NCI-H1694 treated with DMSO at 0.1 percent for 48 hours (cell line): ENCODE data around the gene MAPKAP1.
"Not testable (repeated sequence)": the region's sequence is repeated elsewhere in the genome, so short reads cannot be mapped to it uniquely, and the experiment has no call there.

ENCODE experiments used
- DNase-seq: peaks from one replicate; lab custom pipeline; 2025; lab: John Stamatoyannopoulos, UW

The MAPKAP1 gene

DNA sequence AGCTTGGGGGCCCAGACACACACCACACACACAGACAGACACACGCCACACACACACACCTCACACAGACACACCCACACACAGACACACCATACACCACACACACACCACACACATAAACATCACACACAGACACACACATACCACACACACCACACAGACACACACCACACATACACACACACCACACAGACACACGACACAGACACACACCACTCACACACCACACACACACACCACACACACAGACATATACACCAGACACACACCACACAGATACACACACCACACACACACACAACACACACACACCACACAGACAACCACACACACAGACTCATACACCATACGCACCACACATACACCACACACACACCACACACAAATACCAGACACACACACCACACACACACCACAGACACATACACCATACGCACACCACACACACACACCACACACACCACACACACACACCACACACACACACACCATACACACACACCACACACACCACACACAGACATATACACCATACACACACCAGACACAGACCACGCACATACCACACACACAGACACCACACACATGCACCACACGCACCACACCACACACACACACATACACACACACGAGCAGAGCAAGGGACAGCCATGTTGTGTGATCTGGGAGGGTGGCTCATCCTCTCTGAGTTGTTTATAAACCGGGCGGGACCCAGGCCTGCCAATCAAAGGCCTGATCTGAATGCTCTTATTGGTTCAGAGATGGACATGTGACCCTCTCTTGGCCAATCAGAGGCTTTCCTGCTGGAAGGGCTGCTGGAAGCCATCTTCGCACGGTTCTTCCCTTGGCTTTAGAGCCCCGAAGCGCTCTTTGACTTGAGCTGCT lies 297.1 kb downstream of the MAPKAP1 start:
- DNase-seq = no peak

DNA sequence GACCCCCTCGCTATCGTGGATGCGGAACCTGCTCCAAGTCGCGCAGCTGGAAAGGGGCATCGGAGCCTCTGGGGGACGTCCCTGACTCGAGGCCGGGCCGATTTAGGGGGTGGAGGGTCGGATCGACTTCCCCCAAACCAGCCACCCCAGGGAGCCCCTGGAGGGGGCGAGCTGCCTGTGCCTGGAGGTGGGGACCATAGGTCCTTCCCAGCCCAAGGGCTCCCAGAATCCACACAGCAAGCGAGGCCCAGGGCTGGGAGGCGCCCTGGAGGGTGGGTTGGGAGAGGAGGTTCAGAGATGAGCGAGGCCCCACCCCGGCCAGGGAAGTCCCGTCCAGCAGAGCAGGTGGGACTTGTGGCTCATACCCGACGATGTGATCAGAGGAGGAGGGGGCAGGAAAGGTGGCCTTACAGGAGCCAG lies 297.8 kb downstream of the MAPKAP1 start:
- no peak for DNase-seq

DNA sequence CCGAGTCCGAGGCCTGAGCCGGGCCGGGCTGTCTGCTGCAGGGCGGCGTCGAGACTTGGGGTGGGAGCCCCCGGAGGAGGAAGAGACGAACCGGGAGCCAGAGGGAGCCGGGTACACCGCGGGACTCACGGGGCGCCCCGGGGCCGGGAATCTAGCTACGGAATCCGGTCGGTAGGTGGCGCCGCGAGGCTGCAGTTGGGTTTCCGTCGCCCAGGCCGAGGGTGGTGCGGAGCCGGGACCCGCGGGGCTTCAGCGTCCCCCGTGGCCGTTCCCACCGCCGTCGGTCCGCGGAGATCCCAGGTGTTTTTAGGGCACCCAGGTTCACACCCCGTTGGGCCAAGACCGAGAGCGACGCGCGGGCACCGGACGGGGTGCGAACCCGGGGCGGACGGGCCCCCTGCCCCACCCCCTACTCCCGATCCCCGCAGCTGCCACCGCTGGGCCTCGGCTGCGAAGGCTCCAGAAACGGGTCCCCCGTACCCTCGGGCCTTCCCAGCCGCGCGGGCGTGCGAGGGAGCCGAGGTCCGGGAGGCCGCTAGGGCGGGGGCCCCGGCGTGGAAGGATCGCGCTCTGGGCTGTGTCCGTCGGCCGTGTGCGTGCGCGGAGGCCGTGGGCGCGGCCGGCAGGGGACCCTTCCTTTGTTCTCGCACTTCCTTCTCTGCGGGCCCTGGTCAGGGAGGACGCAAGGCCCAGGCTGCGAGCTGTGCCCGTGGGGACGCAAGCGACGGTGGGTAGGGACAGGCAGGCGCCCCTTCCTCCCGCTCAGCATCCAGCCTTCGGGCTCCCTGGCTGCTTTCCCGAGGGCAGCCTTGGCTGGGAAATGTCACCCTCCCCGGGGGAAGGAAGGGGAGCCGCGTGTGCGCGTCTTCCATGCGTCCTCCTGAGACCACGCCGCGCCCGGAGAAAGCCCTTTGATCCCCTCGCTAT lies 298.8 kb downstream of the MAPKAP1 start:
- peak; percentile 53 for DNase-seq

DNA sequence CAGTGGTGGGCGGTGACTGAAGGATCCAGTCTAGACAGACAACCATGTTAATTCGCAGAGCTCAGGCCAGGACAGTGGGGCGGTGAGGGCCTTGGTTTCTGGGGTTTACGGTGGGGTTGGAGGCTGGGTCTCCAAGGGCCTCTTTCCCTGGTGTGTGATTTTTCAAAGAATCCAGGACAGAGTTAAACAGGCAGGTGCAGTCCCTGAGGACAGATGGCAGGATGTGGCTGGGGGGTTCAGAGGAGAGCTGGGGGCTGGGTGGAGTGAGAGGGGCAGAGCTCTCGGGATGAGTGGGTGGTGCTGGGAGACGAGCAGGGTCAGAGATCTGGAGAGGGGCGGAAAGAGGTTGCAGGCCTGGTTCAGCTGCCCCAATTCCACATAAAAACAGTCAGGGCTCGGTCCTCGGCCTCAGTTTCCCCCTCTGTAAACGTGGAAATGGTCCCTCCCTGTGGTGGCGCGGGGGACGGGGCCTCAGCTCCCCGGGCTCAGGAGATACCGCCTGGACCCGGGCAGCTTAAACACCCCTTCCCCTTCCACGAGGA lies 299.5 kb downstream of the MAPKAP1 start:
- no peak for DNase-seq

- DNase-seq = no peak
Measured at GRCh38 chr9:125406810-125407087, 300.3 kb downstream of the MAPKAP1 start.

GRCh38 chr9:125405938-125406809 lies 300.8 kb downstream of the MAPKAP1 start:
- no peak for DNase-seq

DNA sequence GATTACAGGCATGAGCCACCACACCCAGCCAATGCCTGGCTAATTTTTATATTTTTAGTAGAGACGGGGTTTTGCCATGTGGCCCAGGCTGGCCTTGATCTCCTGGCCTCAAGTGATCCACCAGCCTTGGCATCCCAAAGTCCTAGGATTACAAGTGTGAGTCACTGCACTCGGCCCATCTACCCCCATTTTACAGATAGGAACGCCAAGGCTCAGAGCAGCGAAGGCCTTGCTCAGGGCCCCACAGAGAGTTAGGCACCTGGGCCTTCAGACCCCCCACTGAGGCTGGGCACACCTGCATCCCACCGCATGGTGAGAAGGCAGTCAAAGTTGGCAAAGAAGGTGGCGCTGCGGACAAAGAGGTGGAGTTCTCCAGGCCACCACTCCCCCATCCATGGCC lies 302.3 kb downstream of the MAPKAP1 start:
- no peak for DNase-seq

GRCh38 chr9:125400725-125401716 lies 306.0 kb downstream of the MAPKAP1 start:
- DNase-seq = no peak

DNA sequence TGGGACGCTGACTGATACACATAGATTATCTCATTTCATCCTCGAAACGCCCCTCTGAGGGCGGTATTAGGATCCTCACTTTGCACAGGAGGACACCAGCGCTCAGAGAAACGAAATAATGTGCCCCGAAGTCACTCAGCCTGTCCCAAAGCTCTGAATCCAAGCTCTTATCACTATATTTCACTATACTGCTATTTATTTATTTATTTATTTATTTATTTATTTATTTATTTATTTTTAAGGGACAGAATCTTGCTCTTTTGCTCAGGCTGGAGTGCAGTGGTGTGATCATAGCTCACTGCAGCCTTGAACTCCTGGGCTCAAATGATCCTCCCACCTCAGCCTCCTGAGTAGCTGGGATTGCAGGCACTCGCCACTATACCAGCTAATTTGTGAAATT lies 306.8 kb downstream of the MAPKAP1 start:
- not testable (repeated sequence) for DNase-seq

- DNase-seq = no peak
Measured at GRCh38 chr9:125399666-125400065, 307.3 kb downstream of the MAPKAP1 start.

DNA sequence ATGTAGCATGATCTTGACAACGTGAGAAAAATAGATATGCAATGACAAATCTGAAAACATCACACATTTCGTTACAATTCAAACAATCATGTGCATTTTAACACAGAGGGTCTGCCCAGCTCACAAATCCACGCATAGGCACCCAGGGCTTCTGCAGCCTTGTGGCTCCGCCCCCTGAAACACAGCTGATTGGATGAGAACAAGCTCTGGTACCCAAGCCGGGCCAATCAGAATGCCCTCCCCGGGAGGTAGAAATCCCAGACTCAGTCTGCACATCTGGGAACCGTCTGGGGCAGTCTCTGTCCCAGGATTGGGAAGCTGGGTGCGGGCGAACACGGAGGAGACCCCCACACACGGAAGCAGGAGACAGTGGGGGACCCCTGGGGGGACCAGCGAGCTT lies 307.8 kb downstream of the MAPKAP1 start:
- DNase-seq = no peak

- DNase-seq = no peak
Measured at GRCh38 chr9:125398243-125398642, 308.8 kb downstream of the MAPKAP1 start.

DNA sequence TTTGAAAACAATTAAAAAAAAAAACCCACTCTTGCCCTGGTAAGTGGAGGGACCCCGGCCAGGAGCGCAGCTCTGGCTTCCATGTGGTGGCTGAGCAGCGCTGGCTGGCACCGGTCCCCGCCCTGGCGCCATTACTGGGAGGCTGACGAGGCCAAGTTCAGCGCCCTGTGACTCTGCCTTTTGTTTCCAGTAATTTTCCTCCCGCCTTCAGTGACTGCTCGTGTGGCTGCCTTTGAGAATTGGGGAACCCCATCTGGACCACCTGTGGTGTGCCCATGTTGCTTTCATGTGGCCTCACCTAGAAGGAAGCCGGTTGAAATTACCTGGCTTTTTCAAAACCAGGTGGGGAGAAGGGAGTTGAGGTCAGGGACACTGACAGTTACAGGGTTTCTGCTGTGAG lies 309.3 kb downstream of the MAPKAP1 start:
- no peak for DNase-seq

- no peak for DNase-seq
Measured at GRCh38 chr9:125396799-125397198, 310.2 kb downstream of the MAPKAP1 start.

GRCh38 chr9:125393426-125393825 lies 313.6 kb downstream of the MAPKAP1 start:
- no peak for DNase-seq

GRCh38 chr9:125391704-125392103 lies 315.3 kb downstream of the MAPKAP1 start:
- DNase-seq = no peak

DNA sequence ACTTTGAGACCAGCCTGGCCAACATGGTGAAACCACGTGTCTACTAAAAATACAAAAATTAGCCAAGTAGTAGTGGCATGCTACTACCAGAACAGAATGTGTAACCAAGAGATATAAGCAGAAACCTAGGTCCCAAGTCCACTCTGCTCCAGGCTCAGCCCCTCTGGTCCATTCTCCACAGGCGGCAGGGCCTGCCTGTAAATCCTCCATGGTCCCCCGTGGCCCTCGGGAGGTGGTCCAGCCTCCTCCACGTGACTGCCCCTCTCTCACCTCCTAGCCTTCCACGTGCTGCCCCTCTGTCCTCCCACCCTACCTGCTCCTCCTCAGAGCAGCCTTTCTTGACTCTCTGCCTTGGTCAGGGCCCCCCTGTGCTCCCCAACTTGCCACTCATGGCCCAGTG lies 318.0 kb downstream of the MAPKAP1 start:
- DNase-seq = no peak

- DNase-seq = no peak
Measured at GRCh38 chr9:125387861-125388524, 319.0 kb downstream of the MAPKAP1 start.
